ENCODE measurements around the gene OBI1.

OBI1 gene

DNA sequence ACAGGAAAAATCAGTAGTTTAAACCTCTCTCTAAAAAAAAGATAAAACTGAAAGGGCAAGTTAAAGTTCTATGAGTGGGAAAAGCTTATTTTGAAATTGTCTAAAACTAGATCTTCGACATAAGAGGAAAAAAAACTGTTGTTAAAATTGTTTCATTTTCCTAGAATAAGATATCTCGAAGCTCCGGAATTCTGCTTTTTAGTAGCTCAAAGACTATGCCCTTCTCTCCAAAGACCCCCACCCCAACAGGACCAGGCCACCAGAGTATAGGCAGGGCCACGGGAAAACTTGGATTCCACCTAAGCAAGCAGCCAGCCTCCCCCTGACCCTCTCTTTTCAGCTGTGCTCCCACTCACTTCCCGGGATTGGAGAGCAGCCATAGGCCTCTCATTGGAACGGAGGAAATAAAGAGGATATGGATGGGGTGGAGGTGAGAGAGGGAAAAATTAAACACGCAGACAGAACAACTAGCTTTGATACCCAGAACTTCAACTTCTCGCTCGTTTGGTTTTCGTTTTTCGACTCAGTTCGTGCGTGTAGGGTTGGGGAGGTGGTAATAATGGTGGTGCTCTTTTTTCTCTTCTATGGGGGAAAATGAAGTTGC, 58.6 kb downstream of the OBI1 start:
- no peak overlapping the region for H3K27ac ChIP-seq (ENCODE audit: extremely low read depth, low read depth, low read length)
- ChIA-PET CTCF (no interaction called here), POLR2A (no interaction called here)
- H3K4me1 ChIP-seq (ENCODE audit: control insufficient read depth, insufficient read depth, low read length): no peaks in the 10 kb centered on the region
- H3K36me3 ChIP-seq (ENCODE audit: control insufficient read depth in 2 of 2, insufficient read depth in 1 of 2, low read length in 2 of 2): peaks cover 0 to 25% of the 10 kb centered on the region in 2 experiments; a peak in 1 of 3 replicates
- no peaks in the 10 kb centered on the region for H3K9me3 ChIP-seq (ENCODE audit: control insufficient read depth, insufficient read depth, low read depth, low read length)
- no peak overlapping the region for H3K4me3 ChIP-seq (ENCODE audit: low read depth, low read length)
- TF ChIP-seq ZNF792 (tag by site-specific recombination; IDR thresholded peaks at IDR 0.05) (no peak), ZNF132 (tag by site-specific recombination; IDR thresholded peaks at IDR 0.05; ENCODE audit: borderline replicate concordance) (no peak), ZNF302 (tag by site-specific recombination; IDR thresholded peaks at IDR 0.05; ENCODE audit: low read depth) (no peak), ZNF677 (tag by site-specific recombination; IDR thresholded peaks at IDR 0.05) (no peak), HOXA7 (CRISPR knock-in tag; IDR thresholded peaks at IDR 0.05; ENCODE audit: borderline replicate concordance) (no peak), REPIN1 (tag by site-specific recombination; IDR thresholded peaks at IDR 0.05; ENCODE audit: low read depth) (no peak)

DNA sequence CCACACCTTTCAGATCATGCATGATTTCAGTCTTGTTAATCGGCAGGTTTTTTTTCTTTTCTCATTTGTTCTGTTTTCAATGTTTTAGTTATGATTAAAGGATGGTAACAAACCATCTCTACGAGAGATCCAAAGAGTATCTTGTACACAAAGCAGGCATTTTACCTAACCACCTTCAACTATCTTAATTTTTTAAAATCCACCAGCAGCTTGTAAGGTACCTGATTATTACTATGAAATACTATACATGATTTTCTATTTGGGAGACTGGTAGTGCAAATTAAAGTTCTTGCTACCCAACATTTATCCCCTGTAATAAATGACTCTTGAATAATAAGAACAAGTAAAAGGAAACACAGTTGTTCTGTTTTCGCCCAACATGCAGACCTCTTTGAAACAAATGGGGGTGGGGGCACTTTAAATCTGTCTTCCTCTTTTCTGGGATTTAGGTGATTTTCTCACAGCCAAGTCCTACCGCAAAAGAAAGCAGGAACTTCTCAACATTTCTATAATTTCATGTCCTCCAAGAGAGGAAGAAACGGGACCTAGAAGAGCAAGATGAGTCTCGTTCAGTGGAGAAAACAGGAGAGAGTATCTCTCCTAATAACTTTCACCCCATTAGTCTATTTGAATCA, 59.2 kb downstream of the OBI1 start:
- H3K36me3 ChIP-seq (ENCODE audit: control insufficient read depth in 2 of 2, insufficient read depth in 1 of 2, low read length in 2 of 2): peaks cover 0 to 25% of the 10 kb centered on the region in 2 experiments; a peak in 1 of 3 replicates
- ChIA-PET POLR2A (no interaction called here), CTCF (no interaction called here)
- H3K4me1 ChIP-seq (ENCODE audit: control insufficient read depth, insufficient read depth, low read length): no peaks in the 10 kb centered on the region
- no peak overlapping the region for H3K27ac ChIP-seq (ENCODE audit: extremely low read depth, low read depth, low read length)
- no peaks in the 10 kb centered on the region for H3K9me3 ChIP-seq (ENCODE audit: control insufficient read depth, insufficient read depth, low read depth, low read length)
- TF ChIP-seq ZNF394 (tag by site-specific recombination; IDR thresholded peaks at IDR 0.05; ENCODE audit: borderline replicate concordance) (no peak), EGR2 (tag by site-specific recombination; IDR thresholded peaks at IDR 0.05; ENCODE audit: low read depth) (no peak), PRDM1 (tag by site-specific recombination; IDR thresholded peaks at IDR 0.05) (0 out of 2 replicates have a peak, but pooled peaks have one; percentile 28), TCF7L2 (IDR thresholded peaks at IDR 0.05; ENCODE audit: borderline replicate concordance, low read depth, low read length) (no peak), ZNF549 (tag by site-specific recombination; IDR thresholded peaks at IDR 0.05) (no peak)
- TF ChIP-seq, protein P1, sequence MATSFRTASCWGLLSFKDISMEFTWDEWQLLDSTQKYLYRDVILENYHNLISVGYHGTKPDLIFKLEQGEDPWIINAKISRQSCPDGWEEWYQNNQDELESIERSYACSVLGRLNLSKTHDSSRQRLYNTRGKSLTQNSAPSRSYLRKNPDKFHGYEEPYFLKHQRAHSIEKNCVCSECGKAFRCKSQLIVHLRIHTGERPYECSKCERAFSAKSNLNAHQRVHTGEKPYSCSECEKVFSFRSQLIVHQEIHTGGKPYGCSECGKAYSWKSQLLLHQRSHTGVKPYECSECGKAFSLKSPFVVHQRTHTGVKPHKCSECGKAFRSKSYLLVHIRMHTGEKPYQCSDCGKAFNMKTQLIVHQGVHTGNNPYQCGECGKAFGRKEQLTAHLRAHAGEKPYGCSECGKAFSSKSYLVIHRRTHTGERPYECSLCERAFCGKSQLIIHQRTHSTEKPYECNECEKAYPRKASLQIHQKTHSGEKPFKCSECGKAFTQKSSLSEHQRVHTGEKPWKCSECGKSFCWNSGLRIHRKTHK (tag by site-specific recombination; IDR thresholded peaks at IDR 0.05): no peak
- no peak overlapping the region for H3K4me3 ChIP-seq (ENCODE audit: low read depth, low read length)

DNA sequence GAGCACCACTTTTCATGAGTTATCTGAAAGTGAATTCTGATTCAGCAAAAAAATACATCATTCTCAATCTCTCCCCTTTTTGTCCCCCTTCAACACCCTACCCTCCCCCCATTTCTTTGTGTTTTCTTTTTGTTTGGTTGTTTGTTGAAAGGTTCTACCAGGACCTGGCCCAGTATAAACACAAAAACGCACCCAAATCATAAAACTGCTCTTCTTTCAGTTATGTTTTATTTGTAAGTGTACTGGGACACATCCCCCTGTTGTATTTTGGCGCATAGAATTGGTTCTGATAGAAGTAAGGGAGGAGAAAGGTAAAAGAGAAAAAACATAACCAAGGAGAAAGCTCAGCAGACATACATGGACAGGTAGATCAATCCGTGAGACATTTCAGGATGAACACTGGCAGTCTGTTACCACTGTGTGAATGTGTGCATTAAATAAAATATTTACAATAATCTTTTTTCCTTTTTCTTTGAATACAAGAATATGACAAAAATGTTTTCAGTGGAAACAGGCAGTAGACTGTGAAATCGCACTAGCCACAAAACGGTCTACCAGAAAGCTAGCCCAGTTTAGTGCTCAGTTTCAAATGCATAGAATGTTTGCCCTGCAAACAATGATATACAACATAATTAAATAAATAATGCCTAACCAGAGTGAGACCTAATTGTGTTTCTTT, 59.9 kb downstream of the OBI1 start:
- ChIA-PET CTCF (no interaction called here), POLR2A (no interaction called here)
- Histone ChIP-seq H3K9me3 (ENCODE audit: control insufficient read depth, insufficient read depth, low read depth, low read length) (no peaks in the 10 kb centered on the region), H3K4me3 (ENCODE audit: low read depth, low read length) (no peak overlapping the region), H3K27ac (ENCODE audit: extremely low read depth, low read depth, low read length) (no peak overlapping the region), H3K36me3 (ENCODE audit: control insufficient read depth in 2 of 2, insufficient read depth in 1 of 2, low read length in 2 of 2) (peaks cover 0 to 25% of the 10 kb centered on the region in 2 experiments; a peak in 1 of 3 replicates), H3K4me1 (ENCODE audit: control insufficient read depth, insufficient read depth, low read length) (no peaks in the 10 kb centered on the region)
- no peak for TF ChIP-seq ZFP41 (tag by site-specific recombination; IDR thresholded peaks at IDR 0.05; ENCODE audit: borderline replicate concordance)
- TF ChIP-seq ZNF777 (tag by site-specific recombination; IDR thresholded peaks at IDR 0.05; ENCODE audit: borderline replicate concordance): no peak
- no peak for TF ChIP-seq YY1 (tag by site-specific recombination; IDR thresholded peaks at IDR 0.05)
- TF ChIP-seq, protein P2, sequence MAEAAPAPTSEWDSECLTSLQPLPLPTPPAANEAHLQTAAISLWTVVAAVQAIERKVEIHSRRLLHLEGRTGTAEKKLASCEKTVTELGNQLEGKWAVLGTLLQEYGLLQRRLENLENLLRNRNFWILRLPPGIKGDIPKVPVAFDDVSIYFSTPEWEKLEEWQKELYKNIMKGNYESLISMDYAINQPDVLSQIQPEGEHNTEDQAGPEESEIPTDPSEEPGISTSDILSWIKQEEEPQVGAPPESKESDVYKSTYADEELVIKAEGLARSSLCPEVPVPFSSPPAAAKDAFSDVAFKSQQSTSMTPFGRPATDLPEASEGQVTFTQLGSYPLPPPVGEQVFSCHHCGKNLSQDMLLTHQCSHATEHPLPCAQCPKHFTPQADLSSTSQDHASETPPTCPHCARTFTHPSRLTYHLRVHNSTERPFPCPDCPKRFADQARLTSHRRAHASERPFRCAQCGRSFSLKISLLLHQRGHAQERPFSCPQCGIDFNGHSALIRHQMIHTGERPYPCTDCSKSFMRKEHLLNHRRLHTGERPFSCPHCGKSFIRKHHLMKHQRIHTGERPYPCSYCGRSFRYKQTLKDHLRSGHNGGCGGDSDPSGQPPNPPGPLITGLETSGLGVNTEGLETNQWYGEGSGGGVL (tag by site-specific recombination; IDR thresholded peaks at IDR 0.05): no peak
- TF ChIP-seq, protein P3, sequence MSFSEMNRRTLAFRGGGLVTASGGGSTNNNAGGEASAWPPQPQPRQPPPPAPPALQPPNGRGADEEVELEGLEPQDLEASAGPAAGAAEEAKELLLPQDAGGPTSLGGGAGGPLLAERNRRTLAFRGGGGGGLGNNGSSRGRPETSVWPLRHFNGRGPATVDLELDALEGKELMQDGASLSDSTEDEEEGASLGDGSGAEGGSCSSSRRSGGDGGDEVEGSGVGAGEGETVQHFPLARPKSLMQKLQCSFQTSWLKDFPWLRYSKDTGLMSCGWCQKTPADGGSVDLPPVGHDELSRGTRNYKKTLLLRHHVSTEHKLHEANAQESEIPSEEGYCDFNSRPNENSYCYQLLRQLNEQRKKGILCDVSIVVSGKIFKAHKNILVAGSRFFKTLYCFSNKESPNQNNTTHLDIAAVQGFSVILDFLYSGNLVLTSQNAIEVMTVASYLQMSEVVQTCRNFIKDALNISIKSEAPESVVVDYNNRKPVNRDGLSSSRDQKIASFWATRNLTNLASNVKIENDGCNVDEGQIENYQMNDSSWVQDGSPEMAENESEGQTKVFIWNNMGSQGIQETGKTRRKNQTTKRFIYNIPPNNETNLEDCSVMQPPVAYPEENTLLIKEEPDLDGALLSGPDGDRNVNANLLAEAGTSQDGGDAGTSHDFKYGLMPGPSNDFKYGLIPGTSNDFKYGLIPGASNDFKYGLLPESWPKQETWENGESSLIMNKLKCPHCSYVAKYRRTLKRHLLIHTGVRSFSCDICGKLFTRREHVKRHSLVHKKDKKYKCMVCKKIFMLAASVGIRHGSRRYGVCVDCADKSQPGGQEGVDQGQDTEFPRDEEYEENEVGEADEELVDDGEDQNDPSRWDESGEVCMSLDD (tag by site-specific recombination; IDR thresholded peaks at IDR 0.05): no peak
- TF ChIP-seq ZNF404 (tag by site-specific recombination; IDR thresholded peaks at IDR 0.05): no peak
- TF ChIP-seq ZNF157 (tag by site-specific recombination; IDR thresholded peaks at IDR 0.05): no peak
- TF ChIP-seq ZNF132 (tag by site-specific recombination; IDR thresholded peaks at IDR 0.05; ENCODE audit: borderline replicate concordance): no peak
- TF ChIP-seq ZFP37 (tag by site-specific recombination; IDR thresholded peaks at IDR 0.05): no peak
- no peak for TF ChIP-seq OVOL3 (tag by site-specific recombination; IDR thresholded peaks at IDR 0.05)
- TF ChIP-seq ZNF621 (tag by site-specific recombination; IDR thresholded peaks at IDR 0.05): no peak
- TF ChIP-seq ZNF211 (tag by site-specific recombination; IDR thresholded peaks at IDR 0.05; ENCODE audit: low read depth): no peak
